ENCODE results near the gene PHKB.

DNA sequence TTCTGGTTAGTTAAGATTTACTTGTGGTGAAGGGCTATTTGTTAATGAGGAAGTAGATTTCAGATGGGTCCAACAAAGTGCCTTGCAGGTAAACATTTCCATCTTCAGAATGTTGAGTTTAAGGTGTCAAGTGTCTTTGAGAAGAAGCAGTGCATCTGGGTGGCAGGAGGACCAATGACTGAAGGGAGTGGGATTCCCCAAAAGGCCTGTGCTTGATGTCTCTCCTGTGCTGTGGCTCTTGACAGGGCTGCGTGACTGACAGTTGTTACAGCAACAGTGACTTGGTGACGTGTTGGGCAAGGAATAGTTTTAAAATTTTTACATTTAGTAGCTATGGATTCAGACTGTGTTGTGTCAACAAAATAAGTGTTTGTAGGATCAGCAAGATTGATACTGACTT, 149.9 kb downstream of the PHKB start:
- TF ChIP-seq, protein P1, sequence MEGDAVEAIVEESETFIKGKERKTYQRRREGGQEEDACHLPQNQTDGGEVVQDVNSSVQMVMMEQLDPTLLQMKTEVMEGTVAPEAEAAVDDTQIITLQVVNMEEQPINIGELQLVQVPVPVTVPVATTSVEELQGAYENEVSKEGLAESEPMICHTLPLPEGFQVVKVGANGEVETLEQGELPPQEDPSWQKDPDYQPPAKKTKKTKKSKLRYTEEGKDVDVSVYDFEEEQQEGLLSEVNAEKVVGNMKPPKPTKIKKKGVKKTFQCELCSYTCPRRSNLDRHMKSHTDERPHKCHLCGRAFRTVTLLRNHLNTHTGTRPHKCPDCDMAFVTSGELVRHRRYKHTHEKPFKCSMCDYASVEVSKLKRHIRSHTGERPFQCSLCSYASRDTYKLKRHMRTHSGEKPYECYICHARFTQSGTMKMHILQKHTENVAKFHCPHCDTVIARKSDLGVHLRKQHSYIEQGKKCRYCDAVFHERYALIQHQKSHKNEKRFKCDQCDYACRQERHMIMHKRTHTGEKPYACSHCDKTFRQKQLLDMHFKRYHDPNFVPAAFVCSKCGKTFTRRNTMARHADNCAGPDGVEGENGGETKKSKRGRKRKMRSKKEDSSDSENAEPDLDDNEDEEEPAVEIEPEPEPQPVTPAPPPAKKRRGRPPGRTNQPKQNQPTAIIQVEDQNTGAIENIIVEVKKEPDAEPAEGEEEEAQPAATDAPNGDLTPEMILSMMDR (IDR thresholded peaks at IDR 0.05; ENCODE audit: insufficient read depth, low read length): no peak
- no peak for TF ChIP-seq POLR2AphosphoS5 (IDR thresholded peaks at IDR 0.05; ENCODE audit: low read depth)
